NOMO-1 (cell line): ENCODE data around the gene SREBF2.
"Not testable (repeated sequence)": the region's sequence is repeated elsewhere in the genome, so short reads cannot be mapped to it uniquely, and the experiment has no call there.

Source experiments
- DNase-seq, 2 experiments: peaks; one replicate each; lab custom pipeline; 2025; ENCODE audit not compliant: unreplicated experiment in 2 of 2; lab: John Stamatoyannopoulos, UW

Gene SREBF2

GRCh38 chr22:41939981-41940831 lies 107.3 kb downstream of the SREBF2 start:
- no peak for DNase-seq

- DNase-seq = peak; percentile 66 to 69
Observed at GRCh38 chr22:41940832-41941765, 108.2 kb downstream of the SREBF2 start.

- DNase-seq = no peak
Observed at GRCh38 chr22:41943661-41944209, 110.8 kb downstream of the SREBF2 start.

- peak; percentile 95 for DNase-seq
Observed at GRCh38 chr22:41946629-41947423, 113.9 kb downstream of the SREBF2 start, which contains the start of gene CENPM. CENPM (minus strand) TSS chr22:41947152; CDS start chr22:41947076, 76 bp downstream.

GRCh38 chr22:41947424-41948080 lies 114.6 kb downstream of the SREBF2 start:
- no peak for DNase-seq

GRCh38 chr22:41948142-41948541 lies 115.2 kb downstream of the SREBF2 start:
- DNase-seq = no peak

- DNase-seq = not testable (repeated sequence)
Observed at GRCh38 chr22:41948928-41949296, 116.0 kb downstream of the SREBF2 start.

- no peak for DNase-seq
Observed at GRCh38 chr22:41949297-41949965, 116.5 kb downstream of the SREBF2 start.

- DNase-seq = no peak
Observed at GRCh38 chr22:41951898-41952474, 119.1 kb downstream of the SREBF2 start, which contains the start of gene SMIM45. SMIM45 (plus strand) TSS chr22:41952150.

GRCh38 chr22:41952713-41953112 lies 119.8 kb downstream of the SREBF2 start:
- DNase-seq = no peak
